Activated CD4-positive, CD25-positive, alpha-beta regulatory T cell treated with anti-CD3 and anti-CD28 coated beads, Interleukin-2, amount 50 U/mL, for 72 hours (primary cell): ENCODE results near the gene FMC1.
"Not testable (repeated sequence)": the region's sequence is repeated elsewhere in the genome, so short reads cannot be mapped to it uniquely, and the experiment has no call there.

Experiments used
- DNase-seq: peaks from one replicate; pipeline ENCODE4 v3.0.0; 2021

The FMC1 gene

GRCh38 chr7:139341776-139342226 lies 664 bp downstream of the FMC1 start:
- no peak for DNase-seq

GRCh38 chr7:139345042-139345441 lies 3.9 kb downstream of the FMC1 start:
- no peak for DNase-seq

GRCh38 chr7:139351027-139351426 lies 9.9 kb downstream of the FMC1 start:
- DNase-seq: no peak

GRCh38 chr7:139354729-139355128 lies 13.6 kb downstream of the FMC1 start:
- DNase-seq: no peak

- no peak for DNase-seq
Measured at GRCh38 chr7:139355320-139355719, 14.2 kb downstream of the FMC1 start.

- DNase-seq: not testable (repeated sequence)
Measured at GRCh38 chr7:139357729-139358506, 16.8 kb downstream of the FMC1 start.

GRCh38 chr7:139358541-139359365 lies 17.6 kb downstream of the FMC1 start:
- peak; percentile 46 for DNase-seq

- DNase-seq: peak; percentile 98
Measured at GRCh38 chr7:139359366-139360209, 18.5 kb downstream of the FMC1 start, which contains the start of gene LUC7L2. Gene LUC7L2 (plus strand): TSS chr7:139359894. CDS start chr7:139360262, 368 bp downstream.

- DNase-seq: peak; percentile 98
Measured at GRCh38 chr7:139360210-139360947, 19.2 kb downstream of the FMC1 start.

GRCh38 chr7:139360948-139361307 lies 19.8 kb downstream of the FMC1 start:
- DNase-seq: no peak

GRCh38 chr7:139361523-139361922 lies 20.4 kb downstream of the FMC1 start:
- DNase-seq: no peak

- no peak for DNase-seq
Measured at GRCh38 chr7:139362302-139362701, 21.2 kb downstream of the FMC1 start.

- DNase-seq: no peak
Measured at GRCh38 chr7:139362981-139363380, 21.8 kb downstream of the FMC1 start.

GRCh38 chr7:139365336-139365735 lies 24.2 kb downstream of the FMC1 start:
- DNase-seq: no peak

GRCh38 chr7:139366400-139366799 lies 25.3 kb downstream of the FMC1 start:
- DNase-seq: no peak

GRCh38 chr7:139367438-139368155 lies 26.5 kb downstream of the FMC1 start:
- DNase-seq: no peak

GRCh38 chr7:139370301-139370942 lies 29.3 kb downstream of the FMC1 start:
- DNase-seq: no peak

- no peak for DNase-seq
Measured at GRCh38 chr7:139370943-139371313, 29.8 kb downstream of the FMC1 start.

- no peak for DNase-seq
Measured at GRCh38 chr7:139374246-139374645, 33.1 kb downstream of the FMC1 start.

- no peak for DNase-seq
Measured at GRCh38 chr7:139382439-139382838, 41.3 kb downstream of the FMC1 start.

- DNase-seq: no peak
Measured at GRCh38 chr7:139384611-139385010, 43.5 kb downstream of the FMC1 start.
